ENCODE data around the gene NPIPA5.
"Not testable (repeated sequence)": the region's sequence is repeated elsewhere in the genome, so short reads cannot be mapped to it uniquely, and the experiment has no call there.

The NPIPA5 gene

DNA sequence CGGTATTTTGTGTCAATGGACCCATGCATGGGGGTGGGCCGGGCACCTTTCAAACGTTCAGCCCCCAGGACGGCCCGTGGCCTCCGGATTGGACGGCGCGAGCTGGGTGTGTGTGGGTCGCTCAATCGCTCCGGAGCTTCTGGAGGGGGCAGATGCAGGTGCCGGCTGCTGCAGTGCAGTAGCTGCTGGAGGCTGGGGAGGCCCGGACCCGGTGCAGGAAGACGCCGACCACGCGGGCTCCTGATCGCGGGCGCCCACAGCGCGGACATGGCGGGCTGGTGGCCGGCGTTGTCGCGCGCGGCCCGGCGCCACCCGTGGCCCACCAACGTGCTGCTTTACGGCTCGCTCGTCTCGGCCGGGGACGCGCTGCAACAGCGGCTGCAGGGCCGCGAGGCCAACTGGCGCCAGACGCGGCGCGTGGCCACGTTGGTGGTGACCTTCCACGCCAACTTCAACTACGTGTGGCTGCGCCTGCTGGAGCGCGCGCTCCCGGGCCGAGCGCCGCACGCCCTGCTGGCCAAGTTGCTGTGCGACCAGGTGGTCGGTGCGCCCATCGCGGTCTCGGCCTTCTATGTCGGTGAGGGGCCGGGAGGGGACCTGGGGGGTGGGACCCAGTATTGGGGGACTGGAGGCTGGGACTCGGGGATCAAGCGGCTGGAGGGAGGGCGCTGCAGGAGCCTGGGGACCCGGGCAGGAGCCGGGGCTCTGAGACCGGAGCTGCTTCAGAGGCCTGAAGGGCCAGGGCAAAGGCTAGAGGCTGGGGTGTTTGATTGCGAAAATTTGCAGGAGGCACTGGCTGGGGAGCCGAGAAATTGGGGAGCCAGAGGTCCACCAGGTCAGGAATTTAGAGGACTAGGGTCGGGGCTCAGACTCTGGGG is 17.8 kb upstream of the NPIPA5 start, which contains the start of gene MPV17L:
MPV17L (plus strand) TSS at position 124 of the 878 bp plus-strand sequence; CDS start at position 268, 144 bp downstream.
- DNase-seq (ENCODE audit: insufficient read length, low spot score); FAIRE-seq: not testable (repeated sequence)

DNA sequence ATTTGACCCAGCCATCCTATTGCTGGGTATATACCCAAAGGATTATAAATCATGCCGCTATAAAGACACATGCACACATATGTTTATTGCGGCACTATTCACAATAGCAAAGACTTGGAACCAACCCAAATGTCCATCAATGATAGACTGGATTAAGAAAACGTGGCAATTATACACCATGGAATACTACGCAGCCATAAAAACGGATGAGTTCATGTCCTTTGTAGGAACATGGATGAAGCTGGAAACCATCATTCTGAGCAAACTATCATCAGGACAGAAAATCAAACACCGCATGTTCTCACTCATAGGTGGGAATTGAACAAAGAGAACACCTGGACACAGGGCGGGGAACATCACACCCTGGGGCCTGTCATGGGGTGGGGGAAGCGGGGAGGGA is 14.9 kb upstream of the NPIPA5 start:
- FAIRE-seq; DNase-seq (ENCODE audit: insufficient read length, low spot score): not testable (repeated sequence)

DNA sequence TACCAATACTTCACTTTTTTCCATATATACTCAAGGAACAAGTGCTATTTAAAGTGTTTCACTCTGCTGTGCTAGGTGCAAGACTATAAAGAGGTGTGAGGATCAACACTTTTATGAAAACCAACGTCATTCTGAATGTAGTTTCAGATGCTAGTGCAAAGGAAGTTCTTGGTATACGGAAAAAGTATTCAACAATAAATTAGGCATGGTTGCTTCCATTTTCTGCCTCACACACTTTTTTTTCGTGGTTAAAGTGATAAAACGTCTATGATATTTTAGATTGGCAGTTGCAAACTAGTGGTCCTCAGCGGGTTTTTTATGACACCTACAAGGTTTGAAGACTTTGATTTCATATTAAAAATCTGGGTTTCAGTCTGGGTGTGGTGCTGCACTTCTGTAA is 11.8 kb upstream of the NPIPA5 start:
- FAIRE-seq; DNase-seq (ENCODE audit: insufficient read length, low spot score): not testable (repeated sequence)

DNA sequence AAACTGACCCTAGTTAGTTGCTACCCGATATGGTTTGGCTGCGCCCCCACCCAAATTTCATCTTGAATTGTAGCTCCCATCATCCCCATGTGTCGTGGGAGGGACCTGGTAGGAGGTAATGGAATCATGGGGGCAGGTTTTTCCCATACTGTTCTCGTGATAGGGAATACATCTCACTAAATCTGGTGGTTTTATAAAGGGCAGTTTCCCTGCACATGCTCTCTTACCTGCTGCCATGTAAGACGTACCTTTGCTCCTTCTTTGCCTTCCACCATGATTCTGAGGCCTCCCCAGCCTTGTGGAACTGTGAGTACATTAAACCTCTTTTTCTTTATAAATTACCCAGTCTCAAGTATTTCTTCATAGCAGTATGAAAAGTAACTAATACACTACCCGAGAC is 10.0 kb upstream of the NPIPA5 start:
- DNase-seq (ENCODE audit: insufficient read length, low spot score); FAIRE-seq: not testable (repeated sequence)

DNA sequence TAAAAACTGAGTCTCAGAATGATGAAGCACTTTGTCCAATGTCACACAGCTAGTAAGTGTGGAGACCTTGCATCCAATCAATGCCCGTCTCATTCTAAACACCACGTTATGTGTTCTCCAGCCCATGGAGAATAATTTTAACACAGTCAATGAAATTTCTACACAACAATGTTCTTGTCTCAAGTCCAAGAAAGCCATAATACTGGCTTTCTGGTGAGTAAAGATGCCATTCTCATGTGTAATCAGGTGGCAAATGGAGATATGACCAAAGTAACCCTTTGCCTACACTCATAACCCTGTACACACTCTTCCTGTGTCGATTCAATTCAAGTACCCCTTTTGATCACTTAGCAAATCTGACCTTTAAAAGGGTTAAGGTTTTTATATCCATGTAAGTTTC is 4.7 kb upstream of the NPIPA5 start:
- not testable (repeated sequence) for DNase-seq (ENCODE audit: insufficient read length, low spot score); FAIRE-seq

DNA sequence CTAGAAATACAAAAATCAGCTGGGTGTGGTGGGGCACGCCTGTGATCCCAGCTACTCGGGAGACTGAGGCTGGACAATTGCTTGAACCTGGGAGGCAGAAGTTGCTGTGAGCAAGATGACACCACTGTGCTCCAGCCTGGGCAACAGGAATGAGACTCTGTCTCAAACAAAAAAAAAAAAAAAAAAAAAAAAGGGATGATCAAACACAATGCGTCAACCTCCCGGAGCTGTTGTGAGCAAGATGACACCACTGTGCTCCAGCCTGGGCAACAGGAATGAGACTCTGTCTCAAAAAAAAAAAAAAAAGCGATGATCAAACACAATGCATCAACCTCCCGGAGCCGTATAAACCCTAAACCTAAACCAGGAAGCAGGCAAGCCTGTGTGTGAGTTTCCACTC is 20.6 kb downstream of the NPIPA5 start:
- not testable (repeated sequence) for FAIRE-seq; DNase-seq (ENCODE audit: insufficient read length, low spot score)

DNA sequence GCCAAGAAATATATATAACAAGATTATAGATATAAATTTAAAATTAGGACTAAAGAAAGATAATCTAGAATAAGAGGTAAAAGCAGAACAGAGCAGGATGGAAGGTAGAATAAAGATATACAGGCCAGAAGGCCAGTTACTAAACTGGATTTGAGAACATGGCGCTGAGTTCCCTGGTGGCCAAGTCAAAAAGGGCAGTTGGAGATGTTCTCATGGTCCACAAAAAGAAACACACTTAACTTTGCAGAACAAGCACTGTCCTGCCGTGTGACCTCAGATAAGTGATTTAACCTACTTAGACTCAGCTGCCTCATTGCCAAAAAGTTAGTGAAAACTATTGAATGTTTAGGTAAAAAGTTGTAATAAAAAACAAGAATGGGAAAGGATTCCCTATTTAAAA is 23.2 kb downstream of the NPIPA5 start:
- FAIRE-seq; DNase-seq (ENCODE audit: insufficient read length, low spot score): not testable (repeated sequence)

DNA sequence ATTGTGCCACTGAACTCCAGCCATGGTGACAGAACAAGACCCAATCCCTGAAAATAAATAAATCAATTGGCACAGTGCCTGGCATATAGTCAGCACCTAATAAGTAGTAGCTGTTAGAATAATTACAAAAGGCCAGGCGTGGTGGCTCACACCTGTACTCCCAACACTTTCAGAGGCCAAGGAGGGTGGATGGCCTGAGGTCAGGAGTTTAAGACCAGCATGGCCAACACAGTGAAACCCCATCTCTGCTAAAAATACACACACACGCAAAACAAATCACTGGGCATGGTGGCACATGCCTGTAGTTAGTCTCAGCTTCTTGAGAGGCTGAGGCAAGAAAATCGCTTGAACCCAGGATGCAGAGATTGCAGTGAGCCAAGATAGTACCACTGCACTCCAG is 25.2 kb downstream of the NPIPA5 start:
- DNase-seq (ENCODE audit: insufficient read length, low spot score); FAIRE-seq: not testable (repeated sequence)

DNA sequence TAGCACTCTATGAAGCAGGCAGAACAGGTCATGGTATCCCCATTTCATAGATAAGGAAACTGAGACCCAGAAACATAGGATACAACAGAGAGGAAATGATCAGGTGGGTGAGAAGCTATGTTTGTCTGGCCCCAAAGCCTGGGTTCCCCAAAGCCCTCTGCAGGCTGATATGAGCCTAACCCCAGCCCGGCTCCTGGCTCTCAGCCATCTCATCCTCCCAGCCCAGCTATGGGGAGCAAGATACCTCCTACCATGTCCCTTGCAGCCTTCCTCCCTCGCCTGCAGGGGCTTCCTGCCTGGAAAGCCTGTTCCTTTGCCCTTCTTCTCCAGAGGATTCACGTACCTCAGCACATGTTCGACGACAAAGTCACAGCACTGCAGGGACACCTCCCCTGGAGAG is 26.3 kb downstream of the NPIPA5 start:
- DNase-seq (ENCODE audit: insufficient read length, low spot score); FAIRE-seq: not testable (repeated sequence)

DNA sequence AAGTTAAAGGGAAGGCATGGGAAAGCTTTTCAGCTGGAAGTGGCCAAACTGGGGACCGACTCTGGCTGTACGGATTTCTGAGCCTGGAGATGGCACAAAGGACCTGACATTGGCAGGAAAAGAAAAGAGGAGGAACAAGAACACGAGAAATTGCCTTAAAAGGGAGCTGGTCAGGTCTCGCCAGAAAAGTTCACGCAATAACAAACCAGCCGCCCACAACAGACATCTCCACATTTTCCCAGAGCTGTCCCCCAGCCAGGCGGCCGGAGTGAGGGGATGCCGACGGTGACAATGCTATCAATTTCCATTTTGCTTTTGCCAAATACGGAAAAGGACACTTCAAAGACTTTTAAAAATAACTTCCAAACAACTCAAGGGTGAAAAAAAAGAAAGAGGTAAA is 26.8 kb downstream of the NPIPA5 start:
- DNase-seq (ENCODE audit: insufficient read length, low spot score), result not testable (repeated sequence)

DNA sequence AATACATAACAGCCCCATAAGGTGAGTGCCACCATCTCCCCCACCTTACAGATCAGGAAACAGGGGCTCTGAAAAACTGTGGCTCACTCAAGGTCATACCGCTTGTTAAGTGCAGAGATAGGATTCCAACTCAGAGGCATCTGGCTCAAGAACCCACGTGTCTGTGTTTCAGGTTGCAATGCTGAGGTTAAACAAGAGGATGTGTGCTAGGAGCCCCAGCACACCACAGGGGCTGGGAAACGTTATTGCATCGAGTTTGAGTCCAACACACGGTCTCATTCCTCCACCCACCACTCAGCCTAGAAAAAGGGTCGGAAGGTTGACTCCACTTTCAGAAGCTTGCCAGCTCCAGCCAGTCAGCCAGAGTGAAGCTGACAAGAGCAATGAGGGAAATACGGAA is 29.4 kb downstream of the NPIPA5 start:
- FAIRE-seq, result not testable (repeated sequence)

More for the DNA sequence above, 26.8 kb downstream of the NPIPA5 start:
- not testable (repeated sequence) for FAIRE-seq

DNA sequence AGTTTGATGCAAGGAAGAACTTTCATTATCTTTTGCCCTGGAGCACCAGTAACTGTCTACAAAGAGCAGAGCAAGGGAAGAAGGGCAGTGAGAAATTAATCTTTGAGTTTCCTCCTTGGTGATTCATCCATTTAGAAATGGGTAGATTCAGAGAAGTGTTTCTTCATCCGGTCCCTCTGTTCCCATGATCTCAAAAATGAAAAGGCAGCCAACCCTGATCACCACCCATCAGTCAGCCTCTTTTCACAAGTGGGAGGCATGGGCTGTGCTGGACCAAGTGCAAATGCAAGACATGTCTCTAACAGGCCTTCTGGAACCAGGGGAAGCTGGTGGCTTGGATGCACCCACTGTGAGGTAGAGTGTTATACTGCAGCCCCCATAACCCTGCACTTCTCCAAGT is 35.8 kb downstream of the NPIPA5 start:
- DNase-seq (ENCODE audit: insufficient read length, low spot score); FAIRE-seq: not testable (repeated sequence)

More for the DNA sequence above, 29.4 kb downstream of the NPIPA5 start:
- DNase-seq (ENCODE audit: insufficient read length, low spot score), result not testable (repeated sequence)

DNA sequence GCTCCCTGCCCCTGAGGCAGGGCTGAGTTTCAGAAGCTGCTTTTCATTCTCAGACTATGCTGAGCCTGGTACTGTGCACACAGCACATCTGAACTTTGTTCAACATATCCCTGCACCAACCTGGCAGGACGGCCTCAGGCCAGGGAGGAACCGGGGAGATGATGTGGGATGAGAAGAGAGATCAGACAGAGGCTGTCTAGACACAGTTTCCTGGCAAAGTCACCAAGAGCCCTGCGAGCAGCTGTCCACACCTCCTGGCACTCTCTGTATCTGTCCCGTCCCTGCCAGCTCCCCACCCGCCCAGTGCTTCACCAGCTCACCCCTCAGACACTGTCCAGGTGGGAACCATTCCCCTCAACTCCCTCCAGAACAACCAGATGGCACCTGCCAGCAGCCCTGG is 39.1 kb downstream of the NPIPA5 start:
- FAIRE-seq, result not testable (repeated sequence)

DNA sequence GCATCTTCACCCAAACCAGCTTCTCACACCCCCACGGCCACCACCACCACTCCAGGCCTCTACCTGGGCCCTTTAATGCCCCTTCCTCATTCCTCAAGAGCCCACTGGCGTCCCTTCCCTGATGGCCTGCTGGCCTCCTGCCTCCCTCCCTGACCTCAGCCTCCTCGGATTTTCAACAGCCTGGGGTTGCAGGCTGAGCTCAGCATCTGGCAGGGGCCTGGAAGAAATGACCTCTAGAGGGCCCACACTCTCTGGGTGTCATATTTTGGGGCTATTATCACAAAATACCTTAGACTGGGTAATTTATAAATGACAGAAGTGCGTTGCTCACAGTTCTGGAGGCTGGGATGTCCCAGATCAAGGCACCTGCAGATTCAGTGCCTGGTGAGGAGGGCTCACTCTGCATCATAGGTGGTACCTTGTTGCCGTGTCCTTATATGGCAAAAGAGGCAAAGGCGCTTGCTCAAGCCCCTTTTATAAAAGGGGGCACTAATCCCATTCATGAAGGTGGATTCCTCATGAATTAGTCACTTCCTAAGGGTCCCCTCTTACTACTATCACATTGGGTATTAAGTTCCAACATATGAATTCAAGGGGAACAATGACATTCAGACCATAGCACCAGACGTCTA is 40.0 kb downstream of the NPIPA5 start:
- not testable (repeated sequence) for DNase-seq (ENCODE audit: insufficient read length, low spot score); FAIRE-seq

More for the DNA sequence above, 39.1 kb downstream of the NPIPA5 start:
- DNase-seq (ENCODE audit: insufficient read length, low spot score), result not testable (repeated sequence)

DNA sequence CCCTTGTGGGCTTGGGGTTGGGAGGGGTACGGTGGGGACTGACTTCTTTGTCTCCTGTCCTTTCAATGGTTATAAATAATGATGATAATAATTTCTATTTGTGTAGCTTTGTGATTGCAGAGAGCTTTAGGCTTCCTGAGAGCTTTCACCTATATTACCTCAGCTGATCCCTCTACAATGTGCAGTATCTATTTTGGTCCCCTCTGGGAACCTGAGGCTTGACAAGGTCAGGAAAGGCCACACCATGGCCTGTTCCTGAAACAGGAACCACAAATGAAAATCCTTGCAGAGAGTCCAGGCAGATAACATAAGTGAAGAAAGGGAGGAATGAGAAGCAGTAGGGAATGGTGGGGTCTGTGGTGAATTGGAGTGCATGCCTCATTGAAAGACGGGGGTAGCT is 42.5 kb downstream of the NPIPA5 start:
- not testable (repeated sequence) for FAIRE-seq; DNase-seq (ENCODE audit: insufficient read length, low spot score)

DNA sequence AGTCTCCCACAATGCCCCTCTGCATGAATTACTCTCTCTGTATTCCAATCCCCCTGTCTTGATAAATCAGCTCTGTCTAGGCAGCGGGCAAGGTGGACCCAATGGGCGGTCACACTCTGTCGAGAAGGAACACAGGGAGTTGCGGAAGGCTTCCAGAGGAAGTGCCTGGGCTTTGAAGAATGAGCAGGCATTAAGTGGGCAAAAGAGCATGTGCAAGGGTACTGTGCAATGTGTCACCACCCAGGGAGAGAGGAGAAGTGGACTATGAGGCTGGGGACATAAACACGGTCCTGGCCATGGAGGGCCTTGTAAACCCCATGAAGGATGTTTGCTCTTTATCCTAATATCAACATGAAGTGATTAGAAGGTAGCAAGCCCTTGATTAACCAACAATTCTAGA is 44.1 kb downstream of the NPIPA5 start:
- not testable (repeated sequence) for DNase-seq (ENCODE audit: insufficient read length, low spot score); FAIRE-seq

DNA sequence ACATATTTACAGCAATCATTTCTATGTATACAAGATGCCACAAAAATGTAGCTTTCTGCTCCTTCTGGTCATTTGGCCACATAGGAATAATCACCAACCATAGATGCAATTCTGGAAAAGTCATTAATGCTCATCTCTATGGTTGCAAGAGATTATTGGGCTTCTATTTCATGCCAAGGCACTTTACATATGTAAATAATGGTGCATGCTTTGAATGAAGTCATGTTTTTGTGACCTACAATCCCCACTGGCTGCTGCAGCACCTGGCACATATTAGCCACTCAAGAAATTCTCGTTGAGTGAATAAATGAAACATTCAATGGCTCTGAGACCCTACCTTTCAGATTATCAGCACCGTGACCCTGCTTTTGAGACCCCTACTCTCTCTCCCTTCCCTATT is 47.1 kb downstream of the NPIPA5 start:
- not testable (repeated sequence) for DNase-seq (ENCODE audit: insufficient read length, low spot score); FAIRE-seq

DNA sequence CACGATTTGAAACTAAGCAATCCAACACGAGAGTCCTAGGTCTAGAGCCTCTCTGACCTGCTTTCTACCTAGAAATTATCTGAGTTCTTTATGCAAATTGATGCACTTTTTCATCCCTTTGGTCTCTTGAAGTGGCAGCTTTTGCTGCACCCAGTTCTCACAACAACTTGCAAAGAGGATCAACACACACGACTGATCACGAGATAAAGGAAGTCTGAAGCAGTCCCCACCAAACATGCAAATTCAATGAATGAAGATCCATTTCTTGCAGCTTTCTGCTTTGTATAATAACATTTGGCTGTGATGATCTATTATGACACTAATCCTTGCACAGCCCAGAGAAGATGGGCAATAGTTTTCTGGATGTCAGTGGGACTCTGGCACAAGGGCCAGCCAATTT is 53.1 kb downstream of the NPIPA5 start:
- FAIRE-seq; DNase-seq (ENCODE audit: insufficient read length, low spot score): not testable (repeated sequence)

DNA sequence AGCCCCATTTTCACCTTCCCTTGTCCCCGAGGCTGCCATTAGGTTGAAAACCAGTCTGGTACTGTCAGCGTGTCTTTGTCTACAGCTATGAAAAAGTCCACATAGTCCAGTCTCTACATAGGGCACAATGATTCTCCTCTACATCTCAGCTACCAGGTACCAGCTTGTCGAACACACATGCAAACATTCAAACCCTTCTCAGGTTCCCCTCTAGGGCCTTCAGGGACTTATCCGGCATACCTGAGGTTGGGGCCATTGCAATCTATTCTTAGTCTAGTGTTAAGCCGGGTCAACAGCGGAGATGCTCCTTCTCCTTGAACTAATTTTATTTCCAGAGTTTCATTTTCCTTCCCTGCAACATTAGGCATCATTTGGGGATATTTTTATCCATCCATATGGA is 54.7 kb downstream of the NPIPA5 start:
- not testable (repeated sequence) for FAIRE-seq; DNase-seq (ENCODE audit: insufficient read length, low spot score)

DNA sequence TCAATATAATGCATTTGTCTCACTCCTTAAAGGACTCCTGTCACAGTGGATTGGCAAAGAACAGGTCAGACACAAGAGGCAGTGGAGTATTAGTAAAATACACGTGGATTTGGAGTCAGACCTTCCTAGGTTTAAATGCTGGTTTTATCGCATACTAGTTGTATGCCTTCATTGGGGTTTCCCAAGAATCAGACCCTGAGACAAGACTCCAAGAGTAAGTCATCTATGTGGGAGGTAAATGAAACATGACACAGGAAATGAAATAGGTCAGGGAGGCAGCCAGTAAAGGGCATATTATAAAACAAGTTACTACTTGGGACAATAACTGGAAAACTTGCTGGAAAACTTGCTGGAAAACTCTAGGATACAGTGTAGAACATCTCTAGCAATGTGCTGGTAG is 56.9 kb downstream of the NPIPA5 start:
- DNase-seq (ENCODE audit: insufficient read length, low spot score); FAIRE-seq: not testable (repeated sequence)

DNA sequence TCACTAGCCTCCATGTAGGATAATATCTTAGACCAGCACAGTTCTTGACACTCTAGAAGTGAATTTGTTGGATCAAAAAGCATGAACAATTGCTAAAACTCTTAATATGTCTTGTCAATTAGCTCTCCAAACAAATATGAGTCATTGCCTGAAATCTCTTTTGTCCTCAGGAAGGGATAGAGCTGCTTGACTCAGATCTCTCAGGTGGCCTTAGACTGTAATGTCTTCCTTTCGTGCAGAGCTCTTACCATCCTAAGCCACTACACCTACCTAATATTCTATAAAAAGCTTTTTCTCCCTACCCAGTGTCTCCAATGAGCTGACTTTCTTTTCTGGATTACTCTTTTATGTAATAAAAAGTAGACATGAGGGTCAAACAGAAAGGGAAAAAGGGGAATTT is 63.5 kb downstream of the NPIPA5 start:
- DNase-seq (ENCODE audit: insufficient read length, low spot score); FAIRE-seq: not testable (repeated sequence)

Data from GM19239 (cell line).